ENCODE results near the gene CATSPERD.
"Not testable (repeated sequence)": the region's sequence is repeated elsewhere in the genome, so short reads cannot be mapped to it uniquely, and the experiment has no call there.

CATSPERD gene

GRCh38 chr19:5697022-5697889, 23.2 kb upstream of the CATSPERD start:
- peak overlapping the region; percentile 35 for H3K27ac ChIP-seq
- TF ChIP-seq ZFX (IDR thresholded peaks at IDR 0.05; ENCODE audit: borderline replicate concordance) (no peak), CTCF (IDR thresholded peaks at IDR 0.05) (no peak)

GRCh38 chr19:5697890-5698634, 22.4 kb upstream of the CATSPERD start:
- H3K27ac ChIP-seq = no peak overlapping the region; the same call in 1 of the 2 replicates

GRCh38 chr19:5698635-5699422, 21.6 kb upstream of the CATSPERD start:
- H3K27ac ChIP-seq = no peak overlapping the region
- no peak for TF ChIP-seq CTCF (IDR thresholded peaks at IDR 0.05)
- no peak for TF ChIP-seq ZFX (IDR thresholded peaks at IDR 0.05; ENCODE audit: borderline replicate concordance)

More at GRCh38 chr19:5697890-5698634, 22.4 kb upstream of the CATSPERD start:
- no peak for TF ChIP-seq ZFX (IDR thresholded peaks at IDR 0.05; ENCODE audit: borderline replicate concordance)
- no peak for TF ChIP-seq CTCF (IDR thresholded peaks at IDR 0.05)

- TF ChIP-seq ZFX (IDR thresholded peaks at IDR 0.05; ENCODE audit: borderline replicate concordance) (no peak), CTCF (IDR thresholded peaks at IDR 0.05) (no peak)
- no peak overlapping the region for H3K27ac ChIP-seq
These were observed 19.9 kb upstream of the CATSPERD start for GRCh38 chr19:5700455-5701092.

GRCh38 chr19:5702053-5702410, 18.4 kb upstream of the CATSPERD start:
- not testable (repeated sequence) for H3K27ac ChIP-seq

- no peak overlapping the region for H3K27ac ChIP-seq
- TF ChIP-seq CTCF (IDR thresholded peaks at IDR 0.05) = no peak
- TF ChIP-seq ZFX (IDR thresholded peaks at IDR 0.05; ENCODE audit: borderline replicate concordance) = no peak
These were observed 16.3 kb upstream of the CATSPERD start for GRCh38 chr19:5703819-5704818.
